Ovary (tissue), 3 donors: ENCODE results near the gene P4HA2.

Experiments used
- CTCF ChIP-seq, 3 donors: fragments of 450-650 bp in 2 of 3; fragments of 200-600 bp in 1 of 3; IDR thresholded peaks; one replicate each; pipeline versions ENCODE4 v1.5.1 to v1.8.0; 2016 to 2022; ENCODE audit warnings: antibody characterized with exemption in 3 of 3, mild to moderate bottlenecking in 1 of 3
- EP300 ChIP-seq: sonication (generic); formaldehyde crosslinking; IDR thresholded peaks from one replicate; pipeline ENCODE4 v1.6.1; 2017; ENCODE audit warnings: antibody characterized with exemption
- POLR2A ChIP-seq: fragments of 450-650 bp; IDR thresholded peaks from one replicate; pipeline ENCODE4 v1.6.1; 2017; ENCODE audit warnings: antibody characterized with exemption, mild to moderate bottlenecking, moderate library complexity
- donor health status: DM: no; HTN: no; CAD: no.

- TF ChIP-seq CTCF (IDR thresholded peaks at IDR 0.05): no peak
- TF ChIP-seq EP300: no peak
- no peak for TF ChIP-seq POLR2A
Observed at GRCh38 chr5:132238901-132239500, 11.3 kb upstream of the P4HA2 start.
